CD14-positive monocyte (primary cell): ENCODE results near the gene PSMC5. TPM values are rescaled to one million over a fixed set of nuclear protein-coding genes. Genes with fewer than 3 reads are reported as not detected.
"Not testable (repeated sequence)": the region's sequence is repeated elsewhere in the genome, so short reads cannot be mapped to it uniquely, and the experiment has no call there.

ENCODE experiments used
- DNase-seq, 3 donors: peaks; one replicate each; pipeline ENCODE4 v3.0.0-alpha.2; 2011 to 2022
- H2AFZ ChIP-seq: 2 replicates; pipeline ENCODE4 v1.6.0; 2012; ENCODE audit warnings: mild to moderate bottlenecking, low read depth, low read length, inconsistent platforms; ENCODE audit not compliant: insufficient read depth, poor library complexity, severe bottlenecking
- H3K27ac ChIP-seq, 2 donors: 1 replicate in 1 of 2; 2 replicates in 1 of 2; pipeline ENCODE4 v1.5.1; 2012 to 2013; ENCODE audit warnings: low read length in 2 of 2, control low read depth in 1 of 2, inconsistent platforms in 1 of 2, low read depth in 1 of 2, mild to moderate bottlenecking in 1 of 2
- H3K27me3 ChIP-seq, 2 donors: one replicate each; pipeline versions ENCODE4 v1.6.0 to v1.6.1; 2011 to 2013; ENCODE audit warnings: low read length in 2 of 2; ENCODE audit not compliant: control insufficient read depth in 2 of 2, insufficient read depth in 2 of 2
- H3K36me3 ChIP-seq, 2 donors: replicated peaks in 1 of 2; 1 replicate in 1 of 2; 2 replicates in 1 of 2; pipeline versions ENCODE4 v1.5.1 to v1.6.1; 2012 to 2013; ENCODE audit warnings: low read length in 2 of 2, control low read depth in 1 of 2, inconsistent platforms in 1 of 2, mild to moderate bottlenecking in 1 of 2; ENCODE audit not compliant: insufficient read depth in 2 of 2, control insufficient read depth in 1 of 2
- H3K4me1 ChIP-seq, 2 donors: 1 replicate in 1 of 2; 2 replicates in 1 of 2; pipeline versions ENCODE4 v1.5.1 to v1.6.1; 2012 to 2013; ENCODE audit warnings: low read length in 2 of 2, control low read depth in 1 of 2, inconsistent platforms in 1 of 2, mild to moderate bottlenecking in 1 of 2, moderate library complexity in 1 of 2; ENCODE audit not compliant: insufficient read depth in 2 of 2, control insufficient read depth in 1 of 2
- H3K4me2 ChIP-seq: replicated peaks from 2 replicates; pipeline ENCODE3; 2012; ENCODE audit warnings: low read length, moderate library complexity, mild to moderate bottlenecking; ENCODE audit not compliant: poor library complexity, severe bottlenecking; ENCODE audit errors: extremely low read depth
- H3K4me3 ChIP-seq, 3 experiments: fragments of 200-600 bp in 1 of 3; sonication (generic) in 1 of 3; replicated peaks in 1 of 3; 1 replicate in 2 of 3; 2 replicates in 1 of 3; pipeline ENCODE4 v1.5.1; 2011 to 2013; ENCODE audit warnings: low read length in 3 of 3, mild to moderate bottlenecking in 3 of 3, control low read depth in 2 of 3, low read depth in 2 of 3, inconsistent platforms in 1 of 3, moderate library complexity in 1 of 3
- H3K79me2 ChIP-seq: 2 replicates; pipeline ENCODE4 v1.6.0; 2012; ENCODE audit warnings: mild to moderate bottlenecking, control low read depth, inconsistent platforms, low read length, moderate library complexity; ENCODE audit not compliant: insufficient read depth
- H3K9ac ChIP-seq: 2 replicates; pipeline ENCODE4 v1.6.0; 2017; ENCODE audit warnings: low read length, mild to moderate bottlenecking; ENCODE audit not compliant: insufficient read depth, poor library complexity, severe bottlenecking
- H3K9me3 ChIP-seq, 2 donors: replicated peaks in 1 of 2; 1 replicate in 1 of 2; 2 replicates in 1 of 2; pipeline versions ENCODE4 v1.5.1 to v1.6.1; 2012 to 2013; ENCODE audit warnings: low read length in 2 of 2, control low read depth in 1 of 2; ENCODE audit not compliant: control insufficient read depth in 1 of 2, insufficient read depth in 1 of 2
- H4K20me1 ChIP-seq: 2 replicates; pipeline ENCODE4 v1.6.0; 2012; ENCODE audit warnings: mild to moderate bottlenecking, low read length, control low read depth, moderate library complexity; ENCODE audit not compliant: insufficient read depth
- H3K27ac Mint-ChIP-seq, 7 donors: one replicate each; pipeline ENCODE4 v1.8.0; 2020; ENCODE audit warnings: mild to moderate bottlenecking in 7 of 7, mixed read lengths in 7 of 7, moderate library complexity in 6 of 7, inconsistent platforms in 2 of 7
- H3K27me3 Mint-ChIP-seq, 3 donors: one replicate each; pipeline ENCODE4 v1.8.0; 2021 to 2022; ENCODE audit warnings: low read depth in 3 of 3, mild to moderate bottlenecking in 3 of 3, mixed read lengths in 3 of 3, moderate library complexity in 3 of 3, inconsistent platforms in 1 of 3
- H3K36me3 Mint-ChIP-seq, 2 donors: one replicate each; pipeline ENCODE4 v1.8.0; 2020; ENCODE audit warnings: mixed read lengths in 2 of 2, inconsistent platforms in 1 of 2, mild to moderate bottlenecking in 1 of 2
- H3K4me1 Mint-ChIP-seq: one replicate; pipeline ENCODE4 v1.8.0; 2020; ENCODE audit warnings: mild to moderate bottlenecking, mixed read lengths
- H3K4me3 Mint-ChIP-seq, 2 donors: one replicate each; pipeline ENCODE4 v1.8.0; 2020; ENCODE audit warnings: mild to moderate bottlenecking in 2 of 2, mixed read lengths in 2 of 2, moderate library complexity in 1 of 2
- H3K9me3 Mint-ChIP-seq, 7 donors: one replicate each; pipeline ENCODE4 v1.8.0; 2020 to 2022; ENCODE audit warnings: mixed read lengths in 7 of 7, mild to moderate bottlenecking in 6 of 7, moderate library complexity in 6 of 7, inconsistent platforms in 2 of 7
- CTCF ChIP-seq: fragments of 200-600 bp; IDR thresholded peaks from one replicate; pipeline ENCODE4 v1.8.0; 2022; ENCODE audit warnings: antibody characterized with exemption, mild to moderate bottlenecking
- WGBS: methylation state at CpG from one replicate; pipeline ENCODE4 v1.1.5; 2013; ENCODE audit warnings: missing lambda C conversion rate; ENCODE audit not compliant: insufficient coverage; 5-methylcytosine and 5-hydroxymethylcytosine counted together
- intact Hi-C, 2 donors: fragments of 100-400 bp; cut with micrococcal nuclease; formaldehyde crosslinking; loops; one replicate each; pipeline versions ENCODE4 v1.15.0 to v1.15.1; 2023
- polyA plus RNA-seq, 3 donors: library from polyadenylated mRNA; depleted of rRNA in 1 of 3; unstranded in 2 of 3; stranded (reverse) in 1 of 3; fragments of 300-500 nt in 2 of 3; fragments of >200 nt in 1 of 3; fragmentation: Illumina TruSeq in 2 of 3; gene quantifications; 1 replicate in 2 of 3; 2 replicates in 1 of 3; pipeline ENCODE4 v1.2.3, GENCODE V29; 2012 to 2021

The PSMC5 gene
- polyA plus RNA-seq, 3 donors = 82.8 to 97.2 (median 88.3) TPM

DNA sequence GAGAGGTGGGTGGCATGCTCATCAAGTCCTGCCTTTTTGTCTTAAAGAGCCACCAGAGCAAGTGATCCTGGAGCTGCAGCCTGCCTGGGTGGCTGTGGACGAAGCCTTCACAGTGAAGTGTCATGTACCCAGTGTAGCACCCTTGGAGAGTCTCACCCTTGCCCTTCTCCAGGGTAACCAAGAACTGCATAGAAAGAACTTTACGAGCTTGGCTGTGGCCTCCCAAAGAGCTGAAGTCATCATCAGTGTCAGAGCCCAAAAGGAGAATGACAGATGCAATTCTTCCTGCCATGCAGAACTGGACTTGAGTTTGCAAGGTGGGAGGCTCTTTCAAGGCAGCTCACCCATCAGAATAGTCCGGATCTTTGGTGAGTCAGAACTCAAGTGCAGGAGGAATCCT is 32.0 kb downstream of the PSMC5 start:
- H3K27ac Mint-ChIP-seq = no peak overlapping the region
- no peaks in the 10 kb centered on the region for H3K36me3 Mint-ChIP-seq
- Histone ChIP-seq H3K27me3 (no peaks in the 10 kb centered on the region), H3K9me3 (no peaks in the 10 kb centered on the region), H3K27ac (no peak overlapping the region), H4K20me1 (no peaks in the 10 kb centered on the region), H3K36me3 (no peaks in the 10 kb centered on the region), H3K4me2 (no peak overlapping the region), H2AFZ (no peak overlapping the region), H3K4me3 (no peak overlapping the region), H3K4me1 (no peaks in the 10 kb centered on the region), H3K9ac (no peak overlapping the region), H3K79me2 (no peaks in the 10 kb centered on the region)
- no peaks in the 10 kb centered on the region for H3K9me3 Mint-ChIP-seq
- WGBS = 95% methylated on average over 2 of the region's 3 CpGs
- intact Hi-C loops = no loop called here
- no peak for TF ChIP-seq CTCF
- no peak overlapping the region for H3K4me3 Mint-ChIP-seq
- DNase-seq = no peak
- H3K27me3 Mint-ChIP-seq = peaks cover 0 to 8% (median 6%) of the 10 kb centered on the region in 3 donors
- H3K4me1 Mint-ChIP-seq = no peaks in the 10 kb centered on the region

DNA sequence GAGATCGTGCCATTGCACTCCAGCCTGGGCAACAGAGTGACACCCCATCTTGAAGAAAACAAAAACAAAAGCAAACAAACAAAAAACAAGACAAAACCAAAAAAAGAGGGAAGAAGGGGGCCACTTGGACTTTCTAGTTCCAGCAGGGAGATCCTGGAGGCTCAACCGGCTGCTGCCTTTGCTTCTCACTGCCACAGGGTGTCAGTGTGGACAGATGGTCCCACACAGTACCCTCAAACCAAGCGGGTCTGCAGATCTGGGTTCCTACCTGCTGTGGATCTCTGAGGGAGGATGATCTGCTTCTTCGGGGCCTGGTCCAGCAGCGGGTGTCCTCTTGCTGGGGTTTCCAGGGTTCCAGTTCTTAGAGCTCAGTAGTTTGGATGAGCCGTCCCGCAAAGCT is 39.4 kb downstream of the PSMC5 start:
- H3K79me2 ChIP-seq, H3K4me3 Mint-ChIP-seq, H3K9ac ChIP-seq, H2AFZ ChIP-seq, H3K27ac ChIP-seq, H3K9me3 Mint-ChIP-seq, H3K4me3 ChIP-seq, H4K20me1 ChIP-seq, H3K4me2 ChIP-seq, H3K27me3 Mint-ChIP-seq, H3K36me3 Mint-ChIP-seq, intact Hi-C loops, DNase-seq, H3K27me3 ChIP-seq, H3K36me3 ChIP-seq, H3K9me3 ChIP-seq, H3K4me1 ChIP-seq: not testable (repeated sequence)
- H3K4me1 Mint-ChIP-seq = peaks cover 14% of the 10 kb centered on the region
- no CpG with 5 or more reads among the region's 7 CpGs for WGBS
- peak overlapping the region in 1 of 7 donors; percentile 50 for H3K27ac Mint-ChIP-seq

- not testable (repeated sequence) for H2AFZ ChIP-seq
Measured at GRCh38 chr17:63869491-63870291, 42.5 kb downstream of the PSMC5 start.

DNA sequence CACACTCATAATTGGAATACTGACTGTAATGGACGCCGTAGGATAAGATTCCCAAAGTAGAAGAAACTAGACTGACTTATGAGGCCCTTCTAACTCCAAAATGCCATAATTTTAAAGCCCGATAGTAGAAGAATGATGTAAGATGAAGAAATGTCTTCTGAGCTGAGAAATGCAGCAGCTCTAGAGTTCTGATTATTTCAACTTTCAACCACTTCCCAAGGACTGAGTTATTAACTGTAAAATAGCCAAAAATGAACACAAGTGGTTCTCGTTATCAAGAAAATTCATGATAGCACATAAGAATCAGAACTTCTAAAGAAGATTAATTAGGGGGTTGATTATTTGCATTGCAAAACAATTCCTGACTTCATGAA is 43.0 kb downstream of the PSMC5 start:
- H3K27ac Mint-ChIP-seq, H3K4me2 ChIP-seq, H3K9me3 ChIP-seq, H3K27me3 ChIP-seq, H4K20me1 ChIP-seq, H3K9ac ChIP-seq, H3K36me3 ChIP-seq, H3K36me3 Mint-ChIP-seq, H3K27me3 Mint-ChIP-seq, intact Hi-C loops, H3K79me2 ChIP-seq, H3K4me3 Mint-ChIP-seq, H3K27ac ChIP-seq, H3K9me3 Mint-ChIP-seq, H2AFZ ChIP-seq, DNase-seq, H3K4me1 ChIP-seq, H3K4me3 ChIP-seq: not testable (repeated sequence)
- no CpG with 5 or more reads among the region's 4 CpGs for WGBS
- peaks cover 14% of the 10 kb centered on the region for H3K4me1 Mint-ChIP-seq

More at GRCh38 chr17:63869491-63870291, 42.5 kb downstream of the PSMC5 start:
- H3K9me3 Mint-ChIP-seq, H3K4me3 ChIP-seq, H3K27ac ChIP-seq, DNase-seq, H3K27ac Mint-ChIP-seq, H3K79me2 ChIP-seq, H3K4me3 Mint-ChIP-seq, H3K9me3 ChIP-seq, H3K27me3 ChIP-seq, H4K20me1 ChIP-seq, intact Hi-C loops, H3K4me1 ChIP-seq, H3K36me3 ChIP-seq, H3K27me3 Mint-ChIP-seq, H3K4me2 ChIP-seq, H3K9ac ChIP-seq, H3K36me3 Mint-ChIP-seq: not testable (repeated sequence)
- WGBS = no CpG with 5 or more reads among the region's 9 CpGs
- peaks cover 14% of the 10 kb centered on the region for H3K4me1 Mint-ChIP-seq
